GM21529 (cell line): Measurements from ENCODE around the gene FGB.

Experiments used
- ATAC-seq: cut with Tn5 transposase; IDR thresholded peaks from one replicate; pipeline ENCODE4 v1.9.1; 2021; ENCODE audit not compliant: unreplicated experiment

Gene FGB

GRCh38 chr4:154565704-154566103 lies 2.9 kb downstream of the FGB start:
- ATAC-seq, result no peak

- ATAC-seq, result no peak
Measured at GRCh38 chr4:154566639-154567204, 3.9 kb downstream of the FGB start.

- no peak for ATAC-seq
Measured at GRCh38 chr4:154569028-154569427, 6.2 kb downstream of the FGB start.

GRCh38 chr4:154569584-154569983 lies 6.8 kb downstream of the FGB start:
- ATAC-seq, result no peak

GRCh38 chr4:154573190-154573870 lies 10.5 kb downstream of the FGB start:
- no peak for ATAC-seq

- no peak for ATAC-seq
Measured at GRCh38 chr4:154574311-154574710, 11.5 kb downstream of the FGB start.

- no peak for ATAC-seq
Measured at GRCh38 chr4:154577324-154577723, 14.5 kb downstream of the FGB start.

- no peak for ATAC-seq
Measured at GRCh38 chr4:154578919-154579318, 16.1 kb downstream of the FGB start.

- ATAC-seq, result no peak
Measured at GRCh38 chr4:154579927-154580326, 17.1 kb downstream of the FGB start.

GRCh38 chr4:154582723-154583122 lies 19.9 kb downstream of the FGB start:
- ATAC-seq, result no peak

- no peak for ATAC-seq
Measured at GRCh38 chr4:154583230-154583629, 20.4 kb downstream of the FGB start.

- no peak for ATAC-seq
Measured at GRCh38 chr4:154583677-154584076, 20.9 kb downstream of the FGB start.

GRCh38 chr4:154584259-154584658 lies 21.4 kb downstream of the FGB start:
- ATAC-seq, result no peak

- no peak for ATAC-seq
Measured at GRCh38 chr4:154585369-154586018, 22.7 kb downstream of the FGB start.

- no peak for ATAC-seq
Measured at GRCh38 chr4:154586296-154587033, 23.7 kb downstream of the FGB start.

- no peak for ATAC-seq
Measured at GRCh38 chr4:154588198-154588597, 25.4 kb downstream of the FGB start.

GRCh38 chr4:154589296-154590197 lies 26.7 kb downstream of the FGB start:
- no peak for ATAC-seq

GRCh38 chr4:154590329-154591006 lies 27.7 kb downstream of the FGB start, which contains the start of gene FGA:
Gene FGA (minus strand): TSS chr4:154590742. CDS start chr4:154590687, 55 bp downstream.
- no peak for ATAC-seq

GRCh38 chr4:154591890-154592289 lies 29.1 kb downstream of the FGB start:
- ATAC-seq, result no peak

- no peak for ATAC-seq
Measured at GRCh38 chr4:154593868-154594267, 31.1 kb downstream of the FGB start.
